ENCODE data around the gene SHMT2.

DNA sequence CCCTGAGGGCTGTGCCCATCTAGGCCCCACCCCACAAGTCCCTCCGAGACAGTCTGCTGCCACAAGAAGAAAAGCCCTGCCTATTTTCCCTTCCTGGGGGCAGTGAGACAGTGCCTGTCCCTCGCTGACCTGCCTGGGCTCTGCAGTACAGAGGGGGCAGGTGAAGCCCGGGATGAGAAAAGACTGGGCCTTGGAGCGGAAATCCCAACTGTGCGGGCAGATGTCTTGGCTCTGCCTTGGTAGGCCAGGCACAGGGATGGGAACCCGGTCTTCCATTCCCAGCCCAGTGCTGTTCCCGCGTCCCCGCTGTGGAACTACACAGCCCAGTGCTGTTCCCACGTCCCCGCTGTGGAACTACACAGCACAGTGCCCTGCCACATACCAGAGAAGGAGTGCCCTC lies 25.7 kb upstream of the SHMT2 start:
- TF ChIP-seq, protein P1, sequence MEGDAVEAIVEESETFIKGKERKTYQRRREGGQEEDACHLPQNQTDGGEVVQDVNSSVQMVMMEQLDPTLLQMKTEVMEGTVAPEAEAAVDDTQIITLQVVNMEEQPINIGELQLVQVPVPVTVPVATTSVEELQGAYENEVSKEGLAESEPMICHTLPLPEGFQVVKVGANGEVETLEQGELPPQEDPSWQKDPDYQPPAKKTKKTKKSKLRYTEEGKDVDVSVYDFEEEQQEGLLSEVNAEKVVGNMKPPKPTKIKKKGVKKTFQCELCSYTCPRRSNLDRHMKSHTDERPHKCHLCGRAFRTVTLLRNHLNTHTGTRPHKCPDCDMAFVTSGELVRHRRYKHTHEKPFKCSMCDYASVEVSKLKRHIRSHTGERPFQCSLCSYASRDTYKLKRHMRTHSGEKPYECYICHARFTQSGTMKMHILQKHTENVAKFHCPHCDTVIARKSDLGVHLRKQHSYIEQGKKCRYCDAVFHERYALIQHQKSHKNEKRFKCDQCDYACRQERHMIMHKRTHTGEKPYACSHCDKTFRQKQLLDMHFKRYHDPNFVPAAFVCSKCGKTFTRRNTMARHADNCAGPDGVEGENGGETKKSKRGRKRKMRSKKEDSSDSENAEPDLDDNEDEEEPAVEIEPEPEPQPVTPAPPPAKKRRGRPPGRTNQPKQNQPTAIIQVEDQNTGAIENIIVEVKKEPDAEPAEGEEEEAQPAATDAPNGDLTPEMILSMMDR (conservative IDR thresholded peaks at IDR 0.05; ENCODE audit: low read depth, low read length) = no peak
- no peak for TF ChIP-seq EZH2phosphoT487 (IDR thresholded peaks at IDR 0.05; ENCODE audit: borderline replicate concordance, low read length)
